GM12878 (cell line): ENCODE results near the gene ZMIZ1. TPM values are rescaled to one million over a fixed set of nuclear protein-coding genes. Genes with fewer than 3 reads are reported as not detected.

Source experiments
- ATAC-seq: fragments of 200-7000 bp; cut with Tn5 transposase; 3 replicates; pipeline ENCODE4 v1.9.1; 2020; ENCODE audit warnings: mild to moderate bottlenecking, moderate library complexity
- BruUV-seq: library from RNA; stranded (reverse); fragments of 400-500 nt; replicated peaks from 2 replicates; lab custom pipeline; 2021; lab: Mats Ljungman, UMichigan
- CTCF ChIA-PET: fragments of 300-600 bp; sonication (Branson Sonifier 250); formaldehyde crosslinking; extraction: SDS; loops from one replicate; lab custom pipeline; 2021; ENCODE audit warnings: inconsistent platforms; lab: Yijun Ruan, JAX
- POLR2A ChIA-PET: fragments of 350-600 bp; formaldehyde crosslinking; extraction: SDS; loops from one replicate; lab custom pipeline; 2021; ENCODE audit warnings: inconsistent platforms; lab: Charles Lee
- RAD21 ChIA-PET: fragments of 300-600 bp; sonication (Branson Sonifier 250); formaldehyde crosslinking; loops from one replicate; lab custom pipeline; 2023; ENCODE audit warnings: antibody characterized with exemption; ENCODE audit not compliant: unreplicated experiment; lab: Charles Lee
- SMC1A ChIA-PET: fragments of 300-600 bp; sonication (Branson Sonifier 250); formaldehyde crosslinking; loops from one replicate; lab custom pipeline; 2023; ENCODE audit not compliant: unreplicated experiment, uncharacterized antibody; lab: Charles Lee
- DNase-seq: peaks from one replicate; pipeline ENCODE4 v3.0.0-alpha.2; 2011; ENCODE audit warnings: low read depth, low spot score
- FAIRE-seq: peaks from 3 replicates; lab custom pipeline; 2011; peaks lifted over from hg19 to GRCh38; lab: Jason Lieb, UNC
- H2AFZ ChIP-seq: 2 replicates; pipeline ENCODE4 v1.6.0; 2011; ENCODE audit warnings: low read depth, low read length, control low read depth; ENCODE audit not compliant: control insufficient read depth
- H3K27ac ChIP-seq: 2 replicates; pipeline ENCODE4 v1.5.1; 2011; ENCODE audit warnings: control low read depth; ENCODE audit not compliant: control insufficient read depth, insufficient read depth
- H3K27me3 ChIP-seq, 2 experiments: replicated peaks in 1 of 2; 2 replicates each; pipeline versions ENCODE4 v1.6.0 to v1.6.1; 2011; ENCODE audit warnings: low read length in 1 of 2; ENCODE audit not compliant: control insufficient read depth in 2 of 2, insufficient read depth in 2 of 2
- H3K36me3 ChIP-seq, 2 experiments: 2 replicates each; pipeline ENCODE4 v1.5.1; 2011; ENCODE audit warnings: low read length in 1 of 2; ENCODE audit not compliant: control insufficient read depth in 2 of 2, insufficient read depth in 2 of 2
- H3K4me1 ChIP-seq: 2 replicates; pipeline ENCODE4 v1.6.1; 2011; ENCODE audit warnings: mild to moderate bottlenecking, low read length, moderate library complexity, mixed read lengths; ENCODE audit not compliant: control insufficient read depth, insufficient read depth
- H3K4me2 ChIP-seq: 2 replicates; pipeline ENCODE4 v1.6.0; 2011; ENCODE audit warnings: control low read depth; ENCODE audit not compliant: control insufficient read depth, insufficient read depth
- H3K4me3 ChIP-seq: fragments of 200-600 bp; sonication (generic); 2 replicates; pipeline ENCODE4 v1.5.1; 2016
- H3K79me2 ChIP-seq: 2 replicates; pipeline ENCODE4 v1.6.0; 2011; ENCODE audit warnings: low read length; ENCODE audit not compliant: control insufficient read depth, insufficient read depth
- H3K9ac ChIP-seq: 2 replicates; pipeline ENCODE4 v1.8.0; 2011; ENCODE audit warnings: low read length, control low read depth, mixed read lengths; ENCODE audit not compliant: control insufficient read depth, insufficient read depth
- H3K9me3 ChIP-seq: replicated peaks from 3 replicates; pipeline ENCODE4 v1.5.1; 2011; ENCODE audit warnings: mild to moderate bottlenecking, low read length; ENCODE audit not compliant: control insufficient read depth, insufficient read depth
- H4K20me1 ChIP-seq: 2 replicates; pipeline ENCODE4 v1.6.0; 2011; ENCODE audit not compliant: control insufficient read depth, insufficient read depth
- NFXL1 ChIP-seq: fragments of 450-650 bp; IDR thresholded peaks from 2 replicates; pipeline ENCODE4 v1.6.1; 2017; ENCODE audit warnings: antibody characterized with exemption, mild to moderate bottlenecking, borderline replicate concordance
- POLR2AphosphoS2 ChIP-seq: IDR thresholded peaks from 2 replicates; pipeline ENCODE4 v1.6.1; 2011; ENCODE audit warnings: low read depth, mild to moderate bottlenecking, low read length, improper control_type of control experiment, moderate library complexity
- REST ChIP-seq: IDR thresholded peaks from 2 replicates; pipeline ENCODE4 v1.6.1; 2012; ENCODE audit warnings: mild to moderate bottlenecking, low read depth, low read length
- WRNIP1 ChIP-seq: IDR thresholded peaks from 2 replicates; pipeline ENCODE4 v1.6.1; 2011; ENCODE audit warnings: low read depth, low read length, improper control_type of control experiment, borderline replicate concordance
- WGBS: methylation state at CpG from one replicate; pipeline ENCODE4 v1.1.6; 2016; ENCODE audit warnings: low lambda C conversion rate; ENCODE audit not compliant: insufficient replicate concordance, insufficient coverage; ENCODE audit errors: missing lambda C conversion rate; 5-methylcytosine and 5-hydroxymethylcytosine counted together
- in situ Hi-C: fragments of 300-500 bp; cut with MboI; formaldehyde crosslinking; loops from 9 replicates; pipeline ENCODE4 v1.14.3; 2018; ENCODE audit warnings: mixed read lengths
- intact Hi-C: fragments of 100-400 bp; cut with micrococcal nuclease; formaldehyde crosslinking; loops from one replicate; pipeline ENCODE4 v1.14.2; 2022; ENCODE audit not compliant: unreplicated experiment
- polyA plus RNA-seq, 11 experiments: library from polyadenylated mRNA; depleted of rRNA in 4 of 11; unstranded in 6 of 11; stranded (reverse) in 5 of 11; fragments of >200 nt; fragmentation: Nextera tagmentation in 4 of 11; fragmentation: Illumina TruSeq in 1 of 11; extraction: Ambion mirVana in 4 of 11; extraction: Trizol in 1 of 11; gene quantifications; 1 replicate in 1 of 11; 2 replicates in 10 of 11; pipeline versions ENCODE4 v1.2.1 to v1.2.3, GENCODE V29; 2011 to 2016; ENCODE audit warnings: inconsistent platforms in 2 of 11, missing spikeins in 2 of 11, low read depth in 1 of 11
- total RNA-seq, 4 experiments: library from RNA; depleted of rRNA in 3 of 4; stranded (reverse); fragments of >200 nt in 3 of 4; fragmentation: Illumina TruSeq in 1 of 4; extraction: Trizol in 1 of 4; gene quantifications; 2 replicates each; pipeline versions ENCODE4 v1.2.1 to v1.2.3, GENCODE V29; 2013 to 2021

ZMIZ1 gene
- total and polyA plus RNA-seq, 10 of the 15 experiments (the other 5 are each of a cell fraction or from before 2014, with no cell fraction given): 3.1 to 82.3 (median 14.9) TPM

- WGBS: 18% methylated on average over 4 of the region's 4 CpGs
- Histone ChIP-seq H3K36me3 (no peaks in the 10 kb centered on the region), H3K27me3 (peaks cover 0 to 1% of the 10 kb centered on the region in 2 experiments; a peak in 1 of 4 replicates), H3K4me1 (peaks cover 9% of the 10 kb centered on the region), H3K27ac (no peak overlapping the region), H3K9ac (no peak overlapping the region), H2AFZ (no peak overlapping the region), H4K20me1 (no peaks in the 10 kb centered on the region), H3K4me3 (no peak overlapping the region), H3K4me2 (no peak overlapping the region)
- SMC1A ChIA-PET: no interaction called here
- RAD21 ChIA-PET: no interaction called here
- FAIRE-seq: no peak
- no peak for DNase-seq
- CTCF ChIA-PET: no interaction called here
- no TSS peak for BruUV-seq
- intact Hi-C loops: no loop called here
- TF ChIP-seq POLR2AphosphoS2: no peak
- TF ChIP-seq NFXL1: no peak
- TF ChIP-seq WRNIP1: no peak
- TF ChIP-seq REST: no peak
- TF ChIP-seq, all 136 proteins: peak for 0
- POLR2A ChIA-PET: no interaction called here
- in situ Hi-C loops: no loop called here
- ATAC-seq: no peak
- Histone ChIP-seq H3K9me3 (no peaks in the 10 kb centered on the region), H3K79me2 (no peaks in the 10 kb centered on the region)
Measured at GRCh38 chr10:79028056-79028430, 40.7 kb upstream of the ZMIZ1 start.
